PC-9 (cell line): Measurements from ENCODE around the gene SPATC1L. TPM values are rescaled to one million over a fixed set of nuclear protein-coding genes. Genes with fewer than 3 reads are reported as not detected.

Source experiments
- BruUV-seq: library from RNA; stranded (reverse); fragments of 400-500 nt; replicated peaks from 2 replicates; lab custom pipeline; 2021; lab: Mats Ljungman, UMichigan
- CTCF ChIA-PET: fragments of 300-600 bp; sonication (Branson Sonifier 250); formaldehyde crosslinking; loops from one replicate; lab custom pipeline; 2022; ENCODE audit warnings: antibody characterized with exemption; lab: Charles Lee
- POLR2A ChIA-PET: fragments of 300-600 bp; sonication (Branson Sonifier 250); formaldehyde crosslinking; loops from one replicate; lab custom pipeline; 2022; ENCODE audit warnings: antibody characterized with exemption; ENCODE audit not compliant: unreplicated experiment; lab: Charles Lee
- DNase-seq, 2 experiments: peaks; one replicate each; pipeline versions ENCODE4 v3.0.0 to v3.0.0-alpha.2; 2015 to 2022; ENCODE audit warnings: mixed read lengths in 1 of 2
- H2AFZ ChIP-seq: fragments of 200-600 bp; sonication (generic); 2 replicates; pipeline ENCODE4 v1.8.1; 2017; ENCODE audit warnings: antibody characterized with exemption
- H3F3A ChIP-seq: fragments of 200-600 bp; sonication (generic); 2 replicates; pipeline ENCODE4 v1.8.1; 2017; ENCODE audit warnings: antibody characterized with exemption, mild to moderate bottlenecking, low read depth; ENCODE audit not compliant: insufficient read depth
- H3K27ac ChIP-seq: fragments of 200-600 bp; sonication (generic); 2 replicates; pipeline ENCODE4 v1.6.1; 2016; ENCODE audit warnings: mixed run types
- H3K27me3 ChIP-seq: fragments of 200-600 bp; sonication (generic); 2 replicates; pipeline ENCODE4 v1.6.1; 2016; ENCODE audit warnings: low read depth, mixed run types; ENCODE audit not compliant: insufficient read depth
- H3K36me3 ChIP-seq: fragments of 200-600 bp; sonication (generic); 2 replicates; pipeline ENCODE4 v1.6.1; 2016; ENCODE audit warnings: low read depth, mixed run types
- H3K4me1 ChIP-seq: fragments of 200-600 bp; sonication (generic); replicated peaks from 2 replicates; pipeline ENCODE4 v1.6.1; 2016; ENCODE audit warnings: mixed run types; ENCODE audit not compliant: insufficient read depth
- H3K4me2 ChIP-seq: fragments of 200-600 bp; sonication (generic); 2 replicates; pipeline ENCODE4 v1.6.1; 2017; ENCODE audit warnings: mixed run types
- H3K4me3 ChIP-seq: fragments of 200-600 bp; sonication (generic); 2 replicates; pipeline ENCODE4 v1.6.1; 2016; ENCODE audit warnings: mixed run types
- H3K79me2 ChIP-seq: fragments of 200-600 bp; sonication (generic); 2 replicates; pipeline ENCODE4 v1.6.1; 2017; ENCODE audit warnings: low read depth, mixed run types
- H3K9me2 ChIP-seq: fragments of 200-600 bp; sonication (generic); 2 replicates; pipeline ENCODE4 v1.8.1; 2017; ENCODE audit warnings: mild to moderate bottlenecking; ENCODE audit not compliant: insufficient read depth
- H3K9me3 ChIP-seq: fragments of 200-600 bp; sonication (generic); 2 replicates; pipeline ENCODE4 v1.8.1; 2016; ENCODE audit warnings: low read depth; ENCODE audit not compliant: insufficient read depth
- H4K20me1 ChIP-seq: fragments of 200-600 bp; sonication (generic); 2 replicates; pipeline ENCODE4 v1.8.1; 2017; ENCODE audit not compliant: insufficient read depth
- EZH2 ChIP-seq: fragments of 200-600 bp; sonication (generic); IDR thresholded peaks from 2 replicates; pipeline ENCODE4 v1.8.0; 2017; ENCODE audit warnings: antibody characterized with exemption, low read depth
- intact Hi-C: fragments of 100-400 bp; cut with micrococcal nuclease; formaldehyde crosslinking; loops from one replicate; pipeline ENCODE4 v1.10.0; 2022; ENCODE audit not compliant: unreplicated experiment
- total RNA-seq: library from RNA; stranded (reverse); gene quantifications from 2 replicates; pipeline ENCODE4 v1.2.3, GENCODE V29; 2021
- TF ChIP-seq, protein P1 (sequence below): fragments of 200-600 bp; sonication (generic); conservative IDR thresholded peaks from 2 replicates; pipeline ENCODE4 v1.6.1; 2017; ENCODE audit warnings: mixed run types, antibody characterized with exemption, mild to moderate bottlenecking, moderate library complexity

The SPATC1L gene
- total RNA-seq, 1 experiment from 2014 or later: 32.7 TPM

DNA sequence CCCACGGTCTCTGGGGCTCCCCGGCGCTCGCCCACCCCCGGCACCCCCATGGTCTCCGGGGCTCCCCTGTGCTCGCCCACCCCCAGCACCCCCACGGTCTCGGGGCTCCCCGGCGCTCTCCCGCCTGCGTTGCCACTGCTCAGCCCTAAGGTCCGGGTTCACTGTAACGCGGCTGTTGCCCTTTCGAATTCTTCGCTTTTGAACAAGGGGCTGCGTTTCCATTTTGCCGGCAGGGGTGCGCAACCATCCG, 23.7 kb downstream of the SPATC1L start:
- no peak for DNase-seq
- Histone ChIP-seq H3K27me3 (no peaks in the 10 kb centered on the region), H3K4me2 (no peak overlapping the region), H3K79me2 (no peaks in the 10 kb centered on the region), H3K9me2 (no peaks in the 10 kb centered on the region), H3K4me3 (no peak overlapping the region), H3F3A (no peaks in the 10 kb centered on the region), H3K4me1 (no peaks in the 10 kb centered on the region), H3K9me3 (no peaks in the 10 kb centered on the region), H3K36me3 (no peaks in the 10 kb centered on the region), H2AFZ (no peak overlapping the region), H3K27ac (no peak overlapping the region), H4K20me1 (no peaks in the 10 kb centered on the region)
- ChIA-PET POLR2A (no interaction called here), CTCF (no interaction called here)
- TF ChIP-seq, protein P1, sequence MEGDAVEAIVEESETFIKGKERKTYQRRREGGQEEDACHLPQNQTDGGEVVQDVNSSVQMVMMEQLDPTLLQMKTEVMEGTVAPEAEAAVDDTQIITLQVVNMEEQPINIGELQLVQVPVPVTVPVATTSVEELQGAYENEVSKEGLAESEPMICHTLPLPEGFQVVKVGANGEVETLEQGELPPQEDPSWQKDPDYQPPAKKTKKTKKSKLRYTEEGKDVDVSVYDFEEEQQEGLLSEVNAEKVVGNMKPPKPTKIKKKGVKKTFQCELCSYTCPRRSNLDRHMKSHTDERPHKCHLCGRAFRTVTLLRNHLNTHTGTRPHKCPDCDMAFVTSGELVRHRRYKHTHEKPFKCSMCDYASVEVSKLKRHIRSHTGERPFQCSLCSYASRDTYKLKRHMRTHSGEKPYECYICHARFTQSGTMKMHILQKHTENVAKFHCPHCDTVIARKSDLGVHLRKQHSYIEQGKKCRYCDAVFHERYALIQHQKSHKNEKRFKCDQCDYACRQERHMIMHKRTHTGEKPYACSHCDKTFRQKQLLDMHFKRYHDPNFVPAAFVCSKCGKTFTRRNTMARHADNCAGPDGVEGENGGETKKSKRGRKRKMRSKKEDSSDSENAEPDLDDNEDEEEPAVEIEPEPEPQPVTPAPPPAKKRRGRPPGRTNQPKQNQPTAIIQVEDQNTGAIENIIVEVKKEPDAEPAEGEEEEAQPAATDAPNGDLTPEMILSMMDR: no peak
- no peak for TF ChIP-seq EZH2
- intact Hi-C loops: no loop called here
- no TSS peak for BruUV-seq

DNA sequence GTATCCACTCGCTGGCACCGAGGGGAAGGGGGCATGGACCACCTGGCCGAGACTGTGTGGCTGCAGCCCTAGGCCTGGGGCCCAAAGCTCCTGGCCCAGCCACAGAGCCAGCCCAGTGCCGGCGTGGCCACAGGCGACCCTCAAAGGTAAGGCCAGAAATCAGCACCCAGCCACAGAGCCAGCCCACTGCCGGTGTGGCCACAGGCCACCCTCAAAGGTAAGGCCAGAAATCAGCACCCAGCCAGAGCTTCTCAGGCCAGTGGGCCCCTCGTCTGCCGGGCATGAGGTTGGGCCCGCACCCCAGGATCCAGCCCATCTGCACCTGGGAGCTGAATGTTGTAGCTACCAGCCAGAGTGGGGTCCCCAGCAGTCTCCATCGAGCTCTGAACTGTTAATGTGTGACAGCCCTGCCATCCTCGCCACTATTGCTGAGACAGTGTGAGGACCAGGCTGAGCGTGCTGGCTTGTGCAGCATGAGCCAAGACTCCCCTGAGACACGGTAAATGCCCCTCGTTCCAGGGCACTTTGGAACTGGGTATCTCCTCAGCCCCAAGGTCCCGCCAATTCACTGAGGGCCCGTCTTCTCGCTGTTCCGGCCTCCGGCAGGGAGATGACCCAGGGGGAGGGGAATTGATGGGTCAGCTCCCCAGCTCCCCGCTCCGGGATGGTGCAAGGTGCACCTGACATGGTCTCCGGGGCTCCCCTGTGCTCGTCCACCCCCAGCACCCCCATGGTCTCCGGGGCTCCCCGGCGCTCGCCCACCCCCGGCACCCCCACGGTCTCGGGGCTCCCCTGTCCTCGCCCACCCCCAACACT, 24.2 kb downstream of the SPATC1L start:
- TF ChIP-seq EZH2: no peak
- TF ChIP-seq, protein P1: no peak
- no peak for DNase-seq

DNA sequence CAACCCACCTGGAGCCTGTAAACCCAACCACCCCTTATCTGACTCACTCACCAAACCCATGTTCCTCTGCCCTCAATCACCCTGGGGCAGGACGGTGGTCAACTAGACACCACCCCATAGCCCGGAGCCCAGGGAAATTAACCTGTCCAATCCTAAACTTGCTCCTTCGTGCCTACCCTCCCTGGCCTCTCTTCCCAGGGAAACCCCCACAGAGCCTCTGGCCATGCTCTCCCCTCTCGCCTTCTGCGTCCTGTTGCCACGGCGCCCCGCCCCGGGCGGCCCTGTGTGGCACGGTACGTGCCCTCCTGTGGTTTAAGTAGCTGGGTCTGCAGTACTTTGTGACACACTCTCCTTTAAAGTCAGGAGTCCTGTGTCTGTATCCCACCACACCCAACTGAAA, 24.9 kb downstream of the SPATC1L start:
- DNase-seq: no peak
- Histone ChIP-seq H3F3A (no peaks in the 10 kb centered on the region), H3K27me3 (no peaks in the 10 kb centered on the region), H2AFZ (no peak overlapping the region), H3K4me1 (no peaks in the 10 kb centered on the region), H3K79me2 (no peaks in the 10 kb centered on the region), H3K27ac (no peak overlapping the region), H3K36me3 (no peaks in the 10 kb centered on the region), H3K9me2 (no peaks in the 10 kb centered on the region), H3K9me3 (no peaks in the 10 kb centered on the region), H3K4me2 (no peak overlapping the region), H3K4me3 (no peak overlapping the region), H4K20me1 (no peaks in the 10 kb centered on the region)
- intact Hi-C loops: no loop called here
- ChIA-PET POLR2A (no interaction called here), CTCF (no interaction called here)
- no TSS peak for BruUV-seq
- no peak for TF ChIP-seq EZH2
- TF ChIP-seq, protein P1: no peak

More for the DNA sequence above, 24.2 kb downstream of the SPATC1L start:
- Histone ChIP-seq H3K27me3 (no peaks in the 10 kb centered on the region), H2AFZ (no peak overlapping the region), H3K9me2 (no peaks in the 10 kb centered on the region), H4K20me1 (no peaks in the 10 kb centered on the region), H3K4me3 (no peak overlapping the region), H3K36me3 (no peaks in the 10 kb centered on the region), H3K27ac (no peak overlapping the region), H3K79me2 (no peaks in the 10 kb centered on the region), H3K4me2 (no peak overlapping the region), H3F3A (no peaks in the 10 kb centered on the region), H3K4me1 (no peaks in the 10 kb centered on the region), H3K9me3 (no peaks in the 10 kb centered on the region)
- no TSS peak for BruUV-seq
- POLR2A ChIA-PET: no interaction called here
- intact Hi-C loops: no loop called here
- CTCF ChIA-PET: no interaction called here
